HUDEP-2 (cell line): ENCODE data around the gene SDK2.

Experiments
- DNase-seq, 76 experiments: peaks; one replicate each; lab custom pipeline; 2025; ENCODE audit not compliant: unreplicated experiment in 76 of 76; lab: John Stamatoyannopoulos, UW

Gene SDK2

DNA sequence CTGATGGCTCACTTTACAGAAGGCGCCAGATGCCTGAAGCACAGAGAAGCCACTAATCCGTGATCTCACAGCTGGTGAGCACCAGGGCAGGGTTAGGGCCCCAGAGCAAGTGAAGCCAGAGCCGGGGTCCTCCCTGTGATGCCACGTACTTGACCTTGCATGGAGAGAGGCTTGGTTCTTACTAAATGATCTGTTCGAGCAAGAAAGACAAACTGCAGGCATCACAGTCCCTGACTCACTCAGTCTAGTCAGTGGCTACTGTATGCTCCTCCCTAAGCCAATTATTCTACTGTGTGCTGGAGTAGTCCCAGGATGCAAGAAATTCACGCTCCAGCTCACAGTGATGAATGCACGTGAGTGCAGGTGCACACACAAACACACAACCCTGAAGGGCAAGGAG is 55.4 kb downstream of the SDK2 start:
- DNase-seq, result no peak

DNA sequence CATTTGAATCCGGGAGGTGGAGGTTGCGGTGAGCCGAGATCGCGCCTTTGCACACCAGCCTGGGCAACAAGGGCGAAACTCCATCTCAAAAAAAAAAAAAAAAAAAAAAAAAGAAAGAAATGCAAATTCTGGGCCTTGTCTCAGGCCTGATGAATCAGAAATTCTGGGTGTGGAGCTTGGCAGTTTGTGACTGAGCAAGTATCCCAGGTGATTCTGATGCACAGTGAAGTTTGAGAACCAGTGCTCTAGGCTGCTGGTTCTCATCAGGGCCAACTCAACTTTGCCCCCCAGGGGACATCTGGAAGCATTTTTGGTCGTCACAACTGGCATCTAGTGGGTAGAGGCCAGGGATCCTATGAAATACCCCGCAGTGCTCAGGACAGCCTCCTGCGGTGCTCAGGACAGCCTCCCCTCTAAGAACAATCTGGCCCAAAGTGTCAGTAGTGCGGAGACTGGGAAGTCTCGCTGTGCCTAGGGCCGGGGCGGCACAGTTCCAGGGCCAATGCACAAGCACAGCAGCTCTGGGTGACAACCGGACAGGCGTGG is 55.9 kb downstream of the SDK2 start:
- no peak for DNase-seq

DNA sequence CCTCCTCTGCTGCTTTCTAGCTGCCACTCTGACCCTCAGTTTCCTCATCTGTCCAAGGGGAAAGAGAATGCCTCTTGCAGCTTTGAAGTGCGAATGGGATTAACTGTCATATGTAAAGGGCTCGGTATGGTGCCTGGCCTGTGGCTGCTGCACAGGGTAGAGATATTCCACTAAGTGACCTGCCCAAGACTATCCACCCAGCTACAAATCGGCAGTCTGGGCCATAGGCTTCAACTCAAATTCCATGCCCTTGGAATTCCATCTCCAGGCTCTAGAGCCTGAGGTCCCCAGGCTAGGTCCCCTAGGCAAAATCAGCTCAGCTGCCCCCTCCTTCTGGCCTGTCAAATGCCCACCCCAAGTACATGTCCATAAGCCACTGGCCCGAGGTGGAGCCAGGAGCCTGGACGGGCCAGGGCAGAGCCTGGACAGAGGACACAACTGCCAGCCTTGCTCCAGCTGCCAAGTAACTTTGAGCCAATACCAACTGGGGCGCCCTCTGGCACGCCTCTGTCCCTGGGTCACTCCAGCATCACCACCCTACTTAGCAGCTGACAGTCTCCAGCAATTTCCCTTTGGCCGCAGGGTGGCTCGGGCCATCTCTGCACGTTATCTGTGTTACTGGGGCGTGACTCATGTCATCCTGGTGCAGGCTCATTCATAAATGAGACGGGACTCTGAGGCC is 57.2 kb downstream of the SDK2 start:
- peak in 16 of 76 experiments; percentile 7 to 72 (median 17) for DNase-seq

DNA sequence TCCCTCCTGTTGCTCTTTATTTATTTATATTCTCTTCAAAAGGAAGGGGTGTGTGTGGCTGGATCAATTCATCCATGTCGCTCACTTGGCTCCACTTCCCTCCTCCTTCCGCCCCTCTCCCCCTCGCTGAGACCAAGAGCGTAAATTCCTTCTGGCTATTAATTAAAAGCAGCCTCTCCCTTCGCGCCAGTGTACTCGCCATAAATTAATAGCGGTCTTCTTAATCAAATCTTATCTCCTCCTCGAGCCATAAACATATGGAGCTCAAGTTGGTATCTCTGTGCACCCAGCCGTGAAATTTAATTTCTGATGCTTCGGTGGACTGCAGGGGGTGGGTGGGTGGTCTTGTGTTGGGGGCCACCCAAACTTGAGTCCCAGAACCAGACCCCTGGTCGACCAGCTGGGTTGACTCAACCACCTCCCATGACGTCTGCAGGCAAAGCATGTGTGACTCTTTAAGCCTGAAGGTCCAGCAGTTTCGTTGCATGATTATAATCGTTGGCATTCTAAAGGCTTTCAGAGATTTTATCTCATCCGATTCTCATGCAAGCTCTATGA is 57.9 kb downstream of the SDK2 start:
- DNase-seq, result no peak

DNA sequence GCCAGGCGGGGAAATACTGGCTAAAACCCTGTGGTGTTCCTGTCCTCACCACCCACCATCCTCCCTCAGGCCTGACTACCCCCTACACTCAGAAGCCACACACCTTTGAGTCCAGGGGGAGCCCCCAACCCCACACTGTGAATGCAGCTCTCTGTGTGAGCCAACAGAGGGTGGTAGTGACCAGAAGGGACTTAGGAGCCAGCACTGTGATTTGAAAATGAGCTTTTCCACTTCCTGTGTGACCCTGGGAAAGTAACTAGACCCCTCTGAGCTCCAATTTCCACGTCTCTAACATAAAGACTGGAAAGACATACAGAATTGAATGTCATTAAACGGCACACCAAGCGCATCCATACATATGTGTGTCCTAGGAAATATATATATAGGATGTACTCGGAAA is 58.7 kb downstream of the SDK2 start:
- no peak for DNase-seq

DNA sequence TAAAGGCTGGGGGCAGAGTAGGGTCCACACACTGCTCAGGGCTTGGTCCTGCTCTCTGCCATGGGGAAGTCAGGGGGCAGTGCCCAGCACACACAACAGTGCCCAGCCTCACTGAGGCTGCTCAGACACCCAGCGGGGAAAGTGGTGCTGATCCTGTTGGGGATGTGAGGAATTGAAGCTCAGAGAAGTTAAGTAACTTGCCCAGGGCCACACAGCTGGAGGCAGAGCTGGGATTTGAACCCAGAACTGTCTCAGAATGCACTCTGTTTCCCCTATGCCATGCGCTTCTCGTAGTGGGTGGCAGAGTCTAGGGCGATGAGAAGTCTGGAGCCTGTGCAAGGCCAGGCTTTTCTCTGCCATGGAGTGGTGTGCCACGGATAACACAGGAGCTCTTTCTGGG is 59.3 kb downstream of the SDK2 start:
- no peak for DNase-seq

DNA sequence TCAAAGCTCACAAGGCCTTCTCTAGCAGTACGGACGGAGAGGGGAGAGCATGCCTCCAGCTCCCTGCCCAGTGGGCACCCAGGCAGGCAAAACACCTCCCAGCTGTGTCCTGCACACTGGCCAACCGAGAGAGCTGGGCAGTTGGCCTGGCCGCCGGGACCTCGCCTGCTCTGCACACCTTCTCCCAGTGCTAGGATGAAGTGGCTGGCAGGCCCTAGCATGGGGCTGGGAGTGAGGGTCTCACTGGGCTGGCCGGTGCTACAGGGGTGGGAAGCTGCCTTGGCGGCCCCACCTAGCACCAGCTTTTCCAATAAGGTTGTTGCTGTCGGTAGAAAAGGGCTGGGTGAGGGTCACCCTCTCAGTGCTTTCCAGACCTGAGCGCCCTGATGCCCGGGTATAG is 60.2 kb downstream of the SDK2 start:
- DNase-seq, result no peak

DNA sequence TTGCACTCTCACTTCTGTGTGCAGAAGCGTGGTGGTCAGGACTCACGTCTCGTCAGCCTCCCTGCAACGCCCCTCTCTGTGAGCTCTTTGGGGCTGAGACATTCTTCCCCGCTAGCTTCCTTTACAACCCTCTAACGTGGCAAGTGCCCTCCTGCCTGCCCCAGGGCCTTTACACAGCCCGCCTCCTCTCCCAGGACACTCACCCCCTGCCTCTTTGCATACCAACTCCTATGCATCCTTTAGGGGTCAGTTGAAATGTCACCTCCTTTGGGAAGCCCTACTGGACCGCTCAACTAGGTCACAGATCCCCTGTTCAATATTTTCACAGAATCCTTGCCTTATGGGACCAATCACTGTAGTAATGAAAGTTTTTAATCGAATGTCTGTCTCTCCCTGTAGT is 61.4 kb downstream of the SDK2 start:
- DNase-seq, result no peak

DNA sequence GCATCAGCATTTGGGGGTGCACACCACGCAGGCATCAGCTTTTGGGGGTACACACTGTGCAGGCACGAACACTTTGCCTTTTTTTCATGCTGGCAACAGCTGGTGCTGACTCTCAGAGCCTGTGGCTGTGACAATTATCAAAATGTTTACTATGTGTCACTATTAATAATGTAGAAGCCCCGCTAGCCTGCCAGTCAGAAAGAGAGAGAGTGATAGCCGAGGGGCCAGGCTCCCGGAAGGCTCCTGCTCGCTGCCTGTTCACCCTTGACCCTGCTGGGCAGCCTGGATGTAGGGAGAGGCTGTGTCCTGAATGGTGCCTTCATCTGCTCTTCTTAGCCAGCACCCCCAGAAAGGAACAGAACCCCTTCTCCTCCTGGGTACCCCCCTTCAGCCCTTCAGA is 61.9 kb downstream of the SDK2 start:
- no peak for DNase-seq

DNA sequence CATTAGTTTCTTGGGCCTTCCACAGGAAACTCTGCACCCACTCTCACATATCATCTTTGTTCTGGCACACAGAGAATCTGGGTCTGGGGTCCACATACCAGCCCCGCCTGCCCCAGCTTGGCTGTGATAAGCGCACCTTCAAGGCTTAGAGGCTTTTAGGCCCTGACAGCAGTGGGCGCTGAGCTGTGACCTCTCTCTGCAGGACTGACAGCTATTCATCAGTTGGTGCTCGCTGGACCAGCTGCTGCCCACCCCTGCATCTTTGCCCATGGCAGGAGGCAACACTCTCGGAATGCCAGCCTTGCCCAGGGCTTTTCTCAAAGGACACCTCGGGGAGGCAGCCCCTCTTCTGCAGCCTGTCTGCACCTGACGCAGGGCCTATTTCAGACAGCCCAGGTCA is 62.9 kb downstream of the SDK2 start:
- DNase-seq, result no peak

DNA sequence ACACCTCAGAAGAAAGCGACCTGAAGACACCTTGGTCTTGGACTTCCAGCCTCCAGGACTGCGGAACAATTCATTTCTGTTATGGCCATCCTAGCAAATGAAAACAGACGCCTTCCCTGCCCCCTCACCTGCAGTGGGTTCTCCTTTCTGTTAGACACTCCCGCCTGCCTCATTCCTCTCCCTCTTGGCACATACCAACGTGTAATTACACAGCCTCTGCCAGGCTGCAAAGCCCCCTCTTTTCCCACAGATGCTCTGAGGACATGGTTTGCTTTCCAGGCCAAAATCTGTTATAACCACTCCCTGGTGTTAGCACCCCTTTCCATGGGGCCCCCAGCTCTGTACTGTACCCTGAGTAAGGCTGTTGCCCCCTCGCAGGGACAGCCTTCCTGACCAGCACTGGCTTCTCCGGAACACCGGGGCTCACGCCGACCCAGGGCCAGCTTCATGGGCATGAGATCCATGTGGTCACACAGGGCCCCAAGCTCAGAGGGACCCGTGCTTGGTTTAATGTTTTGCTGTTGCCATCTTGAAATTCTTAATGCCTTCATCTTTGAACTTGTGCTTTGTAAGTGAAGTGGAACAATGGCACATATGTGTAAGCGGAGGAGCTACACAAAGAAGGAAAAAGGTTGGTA is 64.1 kb downstream of the SDK2 start:
- no peak for DNase-seq

DNA sequence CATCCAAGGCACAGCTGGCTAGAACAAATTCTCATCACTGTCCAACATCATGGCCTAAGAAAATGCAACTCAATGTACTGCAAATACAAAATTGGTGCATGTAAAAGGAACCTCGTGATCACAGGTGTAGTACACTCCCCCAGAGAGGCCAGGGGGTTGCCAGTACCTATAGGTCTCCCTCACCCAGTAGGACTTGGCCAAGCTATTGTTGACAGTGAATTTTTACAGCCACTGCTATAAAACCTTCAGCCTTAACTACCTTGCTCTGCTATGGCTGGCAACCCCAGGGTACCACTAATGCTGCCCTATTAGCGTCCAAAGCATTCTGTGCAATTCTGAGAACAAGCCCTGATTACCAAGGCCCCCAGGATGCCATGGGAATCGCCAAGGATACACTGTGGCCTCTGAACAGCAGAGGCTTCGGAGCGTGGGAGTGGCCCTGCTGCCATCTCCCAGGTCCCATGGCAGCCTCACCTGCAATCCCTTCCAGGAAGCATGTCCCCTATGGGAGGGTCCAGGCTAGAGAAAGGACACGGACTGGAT is 67.6 kb downstream of the SDK2 start:
- DNase-seq, result no peak

DNA sequence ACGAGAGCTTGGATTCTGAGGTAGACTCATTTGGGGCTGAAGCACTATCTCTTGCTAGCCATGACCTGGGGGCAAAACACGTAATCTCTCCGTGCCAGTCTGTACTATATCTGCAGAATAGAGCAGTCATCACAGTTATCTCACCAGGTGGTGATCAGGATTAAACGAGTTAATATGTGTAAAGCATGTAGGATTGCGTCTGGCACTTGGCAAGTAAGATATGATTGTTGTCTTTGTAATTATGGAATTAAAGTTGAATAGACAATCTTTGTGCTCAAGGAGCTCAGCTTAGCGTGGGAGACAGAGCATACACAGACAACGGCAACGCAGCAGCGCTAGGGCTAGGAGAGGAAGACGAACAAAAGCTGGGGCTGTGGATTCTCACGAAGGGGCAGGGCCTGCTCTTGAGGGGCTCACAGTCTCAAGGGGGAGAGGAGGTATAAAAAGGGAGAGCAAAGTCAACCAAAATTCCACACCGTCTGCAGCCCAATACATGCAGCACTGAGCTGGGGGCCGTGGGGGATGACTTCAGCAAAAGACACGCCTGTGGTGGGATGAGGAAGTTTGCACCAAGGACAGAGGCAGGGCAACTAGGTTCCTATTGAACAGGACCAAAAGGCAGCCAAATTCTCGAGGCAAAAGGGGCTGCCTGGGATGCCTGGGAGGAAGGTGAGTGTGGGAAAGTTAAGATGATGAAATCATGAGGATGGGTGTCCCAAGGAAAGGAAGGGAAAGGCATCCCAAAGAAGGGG is 68.6 kb downstream of the SDK2 start:
- DNase-seq, result peak in 2 of 76 experiments; percentile 4 to 29

DNA sequence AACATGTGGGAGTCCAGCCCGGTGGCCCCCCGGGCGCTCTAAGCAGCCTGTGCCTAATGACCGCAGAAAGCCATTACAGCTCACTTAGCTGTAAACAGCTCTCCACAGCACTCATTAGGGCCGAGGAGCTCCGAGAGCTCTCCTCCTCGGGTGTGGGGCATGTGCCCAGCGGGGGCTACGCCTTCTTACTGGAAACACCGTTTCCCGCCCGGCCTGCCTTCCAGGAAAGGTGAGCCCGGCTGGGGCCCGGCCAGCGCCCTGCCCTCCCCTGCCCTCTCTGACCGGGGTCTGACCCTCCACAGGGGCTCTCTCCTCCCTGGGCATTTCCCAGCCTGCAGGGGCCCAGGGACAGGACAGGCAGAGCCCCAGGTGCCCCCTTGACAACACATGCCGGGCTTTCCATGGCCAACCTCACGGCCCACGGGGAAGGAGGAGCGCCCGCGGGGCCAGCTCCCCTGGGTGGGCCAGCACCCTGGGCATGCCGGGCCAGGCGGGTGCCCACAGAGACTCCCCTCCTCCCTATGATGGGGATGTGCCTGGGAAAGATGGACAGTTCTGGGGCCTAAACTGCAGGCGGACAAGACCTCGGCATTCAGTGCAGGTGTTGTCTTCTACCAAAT is 72.6 kb downstream of the SDK2 start:
- no peak for DNase-seq

DNA sequence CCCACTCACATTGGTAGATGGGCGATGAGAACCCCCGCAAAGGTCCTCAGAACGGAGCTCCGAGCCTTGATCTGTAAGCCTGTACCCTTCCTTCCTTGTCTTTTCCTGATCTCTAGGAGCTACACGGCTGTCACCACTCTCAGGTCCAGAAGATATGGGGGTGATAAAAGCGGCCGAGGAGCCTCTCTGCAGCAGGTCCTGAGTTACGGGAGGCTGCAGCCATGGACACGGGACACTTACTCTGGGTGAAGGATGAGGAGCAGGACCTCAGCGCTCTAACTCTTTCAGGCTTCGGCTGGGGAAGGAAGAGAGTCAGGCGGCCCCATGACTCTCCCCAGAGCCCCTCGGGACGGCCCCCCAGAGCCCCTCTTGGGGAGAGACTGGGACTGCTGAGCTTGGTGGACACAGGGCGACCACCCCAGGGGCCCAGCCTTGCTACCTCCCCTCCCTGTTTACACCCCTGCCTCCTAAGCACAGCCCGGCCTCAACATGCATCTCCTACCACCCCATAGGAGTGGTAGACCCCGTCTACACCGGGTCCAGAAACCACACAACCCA is 74.4 kb downstream of the SDK2 start:
- no peak for DNase-seq

DNA sequence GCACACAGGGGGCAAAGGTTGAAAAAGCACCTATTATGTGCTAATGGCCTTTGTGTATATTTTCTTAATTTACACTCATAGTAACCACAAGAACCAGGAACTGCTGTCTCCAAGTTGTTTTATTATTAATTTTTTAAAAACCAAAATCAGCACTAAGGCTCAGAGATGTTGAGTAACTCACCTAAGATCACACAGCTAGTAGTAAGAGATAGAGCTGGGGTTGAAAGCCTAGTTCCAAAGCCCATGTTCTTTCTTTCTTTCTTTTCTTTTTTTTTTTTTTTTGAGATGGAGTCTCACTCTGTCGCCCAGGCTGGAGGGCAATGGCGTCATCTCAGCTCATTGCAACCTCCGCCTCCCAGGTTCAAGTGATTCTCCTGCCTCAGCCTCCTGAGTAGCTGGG is 75.3 kb downstream of the SDK2 start:
- no peak for DNase-seq

DNA sequence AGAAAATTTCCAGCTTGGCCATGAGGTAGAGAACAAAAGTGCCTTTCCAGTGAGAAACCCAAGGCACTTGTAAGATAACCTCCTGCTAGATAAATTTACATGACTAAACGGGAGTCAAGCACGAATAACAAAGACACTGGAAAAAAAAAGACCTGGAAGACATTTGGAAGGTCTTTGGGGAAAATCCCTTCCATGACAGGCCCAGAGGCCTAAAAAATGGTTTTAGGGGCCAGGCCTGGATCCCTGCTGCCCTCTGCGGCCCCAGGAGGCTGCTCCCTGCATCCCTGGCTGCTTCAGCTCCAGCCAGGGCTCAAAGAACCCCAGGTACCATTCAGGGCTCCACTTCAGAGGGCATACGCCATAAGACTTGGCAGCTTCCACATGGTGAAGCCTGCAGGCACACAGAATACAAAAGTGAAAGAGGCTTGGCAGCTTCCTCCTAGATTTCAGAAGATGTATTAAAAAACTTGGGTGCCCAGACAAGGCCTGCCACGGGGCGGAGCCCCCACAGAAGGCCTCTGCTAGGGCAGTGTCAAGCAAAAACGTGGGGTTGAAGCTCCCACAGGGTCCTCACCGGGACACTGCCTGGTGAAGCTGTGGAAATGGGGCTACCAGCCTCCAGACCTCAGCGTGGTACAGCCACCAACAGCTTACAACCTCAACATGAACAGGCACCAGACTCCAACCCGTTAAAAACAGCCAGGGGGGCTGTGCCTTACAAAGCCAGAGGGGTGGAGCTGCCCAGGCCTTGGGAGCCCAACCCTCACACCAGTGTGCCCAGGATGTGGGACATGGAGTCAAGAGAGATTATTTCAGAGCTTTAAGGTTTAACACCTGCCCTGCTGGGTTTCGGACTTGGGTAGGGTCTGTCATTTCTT is 77.1 kb downstream of the SDK2 start:
- no peak for DNase-seq

DNA sequence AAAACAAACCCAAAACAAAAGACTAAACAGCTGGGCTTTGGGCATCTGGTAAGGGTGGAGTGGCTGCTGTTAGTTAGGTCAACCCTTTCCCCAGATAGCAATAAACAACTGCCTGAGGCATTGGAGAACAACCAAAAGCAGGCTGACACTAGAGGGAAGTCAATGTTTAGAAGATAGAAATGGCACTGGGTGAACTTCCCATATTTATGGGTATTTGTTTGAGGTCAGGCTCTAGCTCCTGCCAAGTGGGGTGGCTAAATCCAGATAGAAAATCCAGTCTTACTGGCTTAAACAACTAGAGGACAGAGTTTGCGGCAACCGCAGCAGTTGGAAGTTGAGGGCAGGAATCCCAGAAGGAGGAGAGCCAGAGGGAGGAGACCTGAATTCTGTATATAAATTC is 79.4 kb downstream of the SDK2 start:
- DNase-seq, result no peak

DNA sequence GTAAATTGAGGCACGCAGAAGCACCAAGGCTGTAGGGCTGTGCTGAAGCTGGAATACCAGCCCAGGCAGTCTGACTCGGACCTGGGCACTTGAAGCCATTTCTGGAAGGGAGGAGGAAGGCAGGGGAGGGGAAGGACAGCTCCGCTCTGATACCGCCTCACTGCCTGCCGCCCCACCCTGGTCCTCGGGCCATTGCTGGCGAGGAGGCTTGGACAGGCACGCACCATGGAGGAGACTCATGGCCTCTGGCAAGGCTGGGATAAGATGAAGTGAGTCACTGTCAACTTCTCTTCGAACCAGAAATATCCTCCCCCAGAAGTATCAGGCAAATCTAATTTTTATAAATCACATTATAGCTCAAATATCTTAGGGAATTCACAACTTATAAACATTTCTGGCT is 81.3 kb downstream of the SDK2 start:
- no peak for DNase-seq
